HG03139 (cell line): Measurements from ENCODE around the gene KIRREL1.
"Not testable (repeated sequence)": the region's sequence is repeated elsewhere in the genome, so short reads cannot be mapped to it uniquely, and the experiment has no call there.

Source experiments
- ATAC-seq: cut with Tn5 transposase; IDR thresholded peaks from one replicate; pipeline ENCODE4 v1.9.1; 2021; ENCODE audit not compliant: unreplicated experiment

The KIRREL1 gene

DNA sequence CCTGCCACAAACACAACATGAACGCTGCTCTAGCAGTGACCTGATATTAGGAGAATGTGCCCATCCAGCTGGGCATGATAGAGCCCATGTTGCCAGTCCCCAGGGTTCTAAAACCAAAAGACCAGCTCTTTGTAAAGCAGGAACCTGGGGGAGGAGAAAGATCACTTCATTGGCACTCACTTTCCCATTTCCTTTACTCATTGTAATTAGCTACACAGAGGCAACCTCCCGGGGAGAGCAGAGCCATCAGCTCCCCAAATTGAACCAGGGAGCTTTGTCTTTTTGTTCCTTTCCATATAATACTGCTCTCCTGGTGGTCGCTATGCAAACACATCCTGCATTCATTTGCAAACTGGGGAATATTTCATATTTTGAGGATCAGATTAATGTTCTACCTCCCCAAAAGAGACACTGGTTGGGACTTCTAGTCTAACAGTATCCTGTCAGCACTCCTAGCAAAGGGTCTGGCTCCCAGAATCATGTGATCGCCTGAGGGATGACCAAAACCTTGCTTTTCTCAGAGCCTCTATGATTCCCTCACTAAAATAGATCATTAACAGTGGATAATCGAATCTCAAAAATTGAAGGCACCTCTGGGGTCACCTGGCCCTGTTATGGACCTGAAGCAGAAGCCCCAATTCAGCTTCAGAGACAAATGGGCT is 110.5 kb downstream of the KIRREL1 start:
- no peak for ATAC-seq

DNA sequence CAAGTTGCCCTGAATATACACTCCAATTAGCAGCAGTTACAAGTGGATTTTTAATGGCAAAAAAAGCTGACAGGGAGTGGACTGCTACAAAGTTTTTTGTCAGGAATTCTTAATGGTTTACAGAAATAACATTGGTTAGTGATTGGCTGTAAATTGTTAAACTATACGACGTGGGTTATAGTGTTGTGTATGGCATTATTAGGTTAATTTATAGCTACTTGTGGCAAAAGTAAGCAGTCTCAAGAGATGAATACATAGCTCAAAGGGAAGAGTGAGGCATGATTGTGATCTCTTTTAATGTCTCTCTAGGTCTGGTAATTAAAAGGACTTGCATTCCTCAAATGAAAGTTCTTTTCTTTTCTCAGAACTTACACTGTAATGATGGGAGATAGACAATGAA is 111.4 kb downstream of the KIRREL1 start:
- ATAC-seq, result no peak

DNA sequence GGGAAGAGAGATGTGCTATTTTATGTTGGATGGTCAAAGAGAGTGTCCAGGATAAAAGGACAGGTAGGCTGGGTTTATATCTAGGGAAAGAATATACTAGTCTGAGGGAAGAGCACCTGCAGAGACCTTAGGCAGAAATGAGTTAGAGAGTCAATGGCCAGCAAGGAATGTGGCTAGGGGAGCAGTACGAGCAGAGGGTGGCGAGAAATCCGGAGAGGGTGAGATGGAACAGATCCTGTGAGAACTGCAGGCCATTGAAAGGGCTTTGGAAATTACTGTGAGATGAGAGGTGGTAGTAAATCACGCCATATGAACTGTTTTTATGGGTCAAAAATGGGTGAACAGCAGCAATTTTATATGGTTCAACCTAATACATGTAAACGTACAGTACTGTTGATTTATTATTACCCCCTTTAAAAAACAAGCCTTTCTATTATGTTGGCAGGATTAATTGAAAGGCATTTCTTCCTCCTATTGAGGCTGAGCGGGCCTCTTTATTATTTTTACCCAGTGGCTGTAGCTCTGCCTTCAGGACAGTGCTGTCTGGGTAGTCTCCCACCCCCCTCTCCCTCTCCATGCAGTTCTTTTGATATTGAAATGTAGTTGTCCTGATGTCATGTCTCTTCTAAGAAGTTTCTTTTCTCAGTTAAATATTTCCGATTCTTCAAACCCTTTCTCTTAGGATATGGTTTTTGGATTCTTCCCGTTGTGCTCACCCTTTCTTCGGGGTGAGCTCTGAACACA is 112.1 kb downstream of the KIRREL1 start:
- ATAC-seq, result no peak

DNA sequence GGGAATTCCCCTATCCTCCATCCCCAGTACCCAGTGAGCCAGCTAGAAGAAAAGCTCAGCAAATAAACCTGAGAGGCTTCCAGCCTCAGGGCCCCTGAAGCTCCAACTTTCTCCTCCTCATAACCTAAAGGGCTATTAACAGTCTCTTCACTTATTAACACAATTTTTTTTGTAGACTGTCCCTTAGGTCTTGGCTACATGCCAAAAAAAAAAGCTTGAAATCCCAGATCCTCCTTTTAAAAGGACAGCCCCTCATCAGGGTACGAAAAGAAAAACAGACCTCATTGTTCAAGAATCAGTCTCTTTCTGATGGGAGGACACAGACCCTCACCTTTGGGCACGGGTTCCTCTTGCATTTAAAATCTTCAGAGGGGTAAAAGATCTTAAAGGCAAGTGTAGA is 114.5 kb downstream of the KIRREL1 start:
- ATAC-seq, result no peak

DNA sequence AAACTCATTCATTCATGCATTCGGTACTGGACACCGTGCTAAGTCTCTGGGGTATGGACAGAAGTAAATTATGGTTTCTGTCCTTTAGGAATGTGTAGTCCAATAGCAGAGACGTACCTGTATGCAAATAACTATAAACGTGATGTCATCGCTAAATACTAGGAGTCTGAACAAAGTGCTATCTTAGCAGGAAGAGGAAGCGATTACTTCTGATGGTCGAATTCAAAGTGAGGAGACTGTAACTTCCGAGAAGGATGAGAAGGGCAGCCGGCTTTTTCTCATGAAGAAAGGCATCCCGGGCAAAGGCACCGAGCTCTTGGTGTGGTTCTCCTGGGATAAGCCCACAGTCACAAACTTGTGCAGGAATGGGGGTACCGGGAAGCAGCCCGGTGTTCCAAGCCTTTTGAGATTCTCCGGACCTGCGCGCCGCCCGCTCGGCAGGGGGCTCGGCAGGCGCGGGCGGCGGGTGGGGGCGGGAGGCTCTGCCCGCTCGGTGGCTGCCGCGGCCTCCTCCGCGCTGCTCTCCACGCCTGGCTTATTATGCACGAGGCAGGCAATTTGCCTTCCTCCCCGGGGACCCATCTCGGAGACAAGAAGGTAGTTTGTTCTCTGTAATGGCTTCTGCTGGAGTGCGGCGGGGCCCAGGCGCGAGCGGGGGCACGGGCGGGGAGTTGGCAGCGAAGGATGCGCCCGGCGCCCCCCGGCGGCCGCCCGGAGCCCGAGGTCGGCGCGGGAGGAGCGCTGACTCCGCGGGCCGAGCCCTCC is 119.7 kb downstream of the KIRREL1 start:
- no peak for ATAC-seq

DNA sequence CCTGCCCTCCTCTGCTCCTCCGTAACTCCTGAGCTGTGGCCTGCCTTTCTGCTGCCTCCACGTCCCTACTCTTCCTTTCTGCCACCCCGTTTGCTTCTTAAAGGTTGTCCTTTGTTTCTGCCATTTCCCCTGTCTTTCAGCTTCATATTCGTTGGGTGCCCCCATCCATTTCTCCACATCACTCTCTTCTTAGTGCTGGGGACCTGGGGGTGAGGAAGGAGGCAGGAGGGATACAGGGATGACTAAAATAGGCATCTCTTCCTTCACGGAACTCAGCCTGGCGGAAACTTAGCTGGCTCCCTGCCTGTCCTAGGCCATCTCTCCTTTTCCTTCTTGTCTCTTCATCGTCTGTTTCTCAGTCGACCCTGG is 120.3 kb downstream of the KIRREL1 start:
- no peak for ATAC-seq

DNA sequence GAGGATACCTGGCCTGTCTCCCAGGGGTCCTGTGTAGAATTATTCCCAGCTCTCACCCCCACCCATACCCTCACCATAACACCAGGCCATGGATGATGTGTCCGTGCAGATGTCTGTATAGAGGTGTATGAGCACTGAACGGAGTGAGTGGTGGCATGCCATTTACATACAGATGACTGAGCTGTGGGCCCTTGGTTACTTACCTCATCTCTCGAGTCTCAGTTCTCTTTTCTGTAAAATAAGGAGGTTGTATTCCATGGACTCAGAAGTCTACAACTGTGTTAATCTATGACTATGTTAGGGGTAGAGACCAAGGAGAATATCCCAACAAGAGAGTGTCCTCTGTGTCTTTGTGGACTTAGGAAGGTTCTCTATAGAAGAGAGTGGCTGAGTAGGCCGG is 121.7 kb downstream of the KIRREL1 start:
- peak; percentile 87 for ATAC-seq

DNA sequence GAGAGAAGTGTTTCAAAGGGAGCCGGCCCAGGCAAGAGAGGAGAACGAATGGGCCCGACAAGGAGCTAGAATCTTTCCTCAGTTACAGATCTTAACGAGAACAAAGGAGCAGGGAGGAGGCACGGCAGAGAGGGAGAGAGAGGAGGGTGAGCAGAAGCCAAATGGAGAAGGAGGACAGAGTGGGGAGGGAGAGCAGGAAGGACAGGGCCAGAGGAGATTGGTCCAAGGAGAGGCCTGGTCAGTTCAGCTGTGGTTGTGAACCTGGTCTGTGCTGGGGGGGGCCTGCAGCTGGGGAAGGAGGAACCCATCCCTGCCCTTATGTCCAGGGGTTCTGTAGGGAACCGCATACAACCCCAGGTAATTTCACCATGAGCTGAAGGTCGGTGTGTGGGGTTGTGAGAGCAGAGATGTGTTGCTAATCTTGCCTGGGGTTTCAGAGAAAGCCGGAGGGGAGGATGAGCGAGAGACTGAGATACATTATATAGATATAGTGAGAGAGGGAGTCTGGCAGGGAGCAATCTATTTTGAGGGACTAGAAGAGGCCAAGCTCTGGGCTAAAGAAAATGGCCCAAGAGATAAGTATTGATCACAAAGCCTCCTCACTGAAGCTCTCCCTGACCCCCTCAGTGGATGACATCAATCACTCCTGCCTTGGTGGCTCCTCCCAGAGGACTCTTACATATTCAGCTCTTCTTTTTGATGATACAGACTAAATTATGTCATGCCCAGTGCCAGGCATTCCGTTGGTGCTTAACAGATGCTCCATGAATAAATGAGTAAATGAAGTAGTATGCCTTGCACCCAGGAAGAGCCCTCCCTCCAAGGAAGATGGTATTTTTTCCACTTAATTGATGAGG is 123.1 kb downstream of the KIRREL1 start:
- no peak for ATAC-seq

DNA sequence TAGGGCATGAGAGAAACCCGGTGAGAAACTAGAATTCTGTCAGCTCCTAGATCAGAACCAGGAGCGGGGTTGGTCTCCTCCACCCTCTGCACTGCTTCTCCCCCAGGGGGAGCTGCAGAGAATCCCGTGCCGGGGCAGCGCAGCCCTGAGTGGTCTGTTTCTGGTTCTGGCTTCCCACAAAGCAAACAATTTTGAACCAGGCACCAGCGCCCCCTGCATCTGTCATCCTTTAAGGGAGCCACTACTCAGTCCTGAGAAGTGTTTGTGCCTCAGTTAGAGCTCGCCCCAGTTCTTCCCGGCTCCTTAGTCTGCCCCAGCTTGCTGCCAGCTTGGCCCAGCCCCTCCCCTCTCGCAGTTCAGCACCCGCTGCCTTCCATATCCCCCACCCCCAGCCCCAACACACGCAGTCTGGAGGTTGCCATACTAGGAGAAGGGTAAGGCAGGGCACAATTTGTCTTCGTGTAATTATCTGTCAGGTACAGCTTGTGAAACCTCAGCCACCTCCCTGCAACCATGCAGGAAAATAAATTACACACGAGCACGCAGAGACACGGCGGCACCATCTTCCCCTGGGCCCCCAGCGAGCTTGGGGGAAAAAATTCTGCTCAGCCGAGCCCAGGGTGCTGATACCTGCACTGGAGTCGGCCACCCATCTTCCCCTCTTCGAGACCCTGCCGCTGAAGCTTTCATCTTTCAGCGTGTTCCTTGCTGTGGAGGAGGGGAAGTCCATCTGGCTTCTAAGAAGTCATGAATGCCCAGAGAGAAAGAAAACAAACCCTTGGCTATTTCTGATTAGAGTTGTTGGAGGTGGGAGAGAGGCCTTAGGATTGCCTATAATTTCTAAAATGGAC is 124.6 kb downstream of the KIRREL1 start:
- ATAC-seq, result no peak

DNA sequence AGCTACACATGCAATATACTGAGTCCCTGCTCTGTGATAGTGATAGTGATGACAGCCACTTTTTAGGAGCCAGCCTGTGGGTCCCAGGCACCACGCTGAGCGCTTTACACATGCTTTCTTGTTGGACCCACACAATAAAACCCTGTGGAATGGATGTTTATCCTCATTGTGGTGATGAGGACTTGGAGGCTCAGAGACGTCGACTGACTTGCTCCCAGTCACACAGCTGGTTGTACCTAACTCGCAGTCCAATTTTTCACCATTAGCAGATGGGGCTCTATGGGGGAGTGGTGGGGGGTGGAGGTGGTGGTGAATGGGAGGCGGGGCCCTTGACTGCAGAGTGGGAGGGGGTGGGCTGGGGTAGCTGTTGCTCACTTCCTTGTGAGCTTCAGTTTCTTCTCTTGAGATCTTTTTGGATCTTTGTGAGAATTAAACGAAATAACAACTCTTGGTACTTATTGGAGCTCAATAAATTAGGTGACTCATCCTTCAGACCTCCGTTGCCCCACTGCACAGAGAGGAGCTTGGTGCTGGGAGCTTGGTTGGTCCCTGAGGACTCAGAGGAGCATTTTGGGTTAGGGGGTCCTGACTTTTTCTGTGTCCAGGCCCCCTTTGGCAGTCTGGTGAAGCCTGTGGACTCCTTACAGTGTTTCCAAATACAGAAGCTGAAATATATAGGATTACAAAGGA is 125.4 kb downstream of the KIRREL1 start:
- ATAC-seq, result no peak

DNA sequence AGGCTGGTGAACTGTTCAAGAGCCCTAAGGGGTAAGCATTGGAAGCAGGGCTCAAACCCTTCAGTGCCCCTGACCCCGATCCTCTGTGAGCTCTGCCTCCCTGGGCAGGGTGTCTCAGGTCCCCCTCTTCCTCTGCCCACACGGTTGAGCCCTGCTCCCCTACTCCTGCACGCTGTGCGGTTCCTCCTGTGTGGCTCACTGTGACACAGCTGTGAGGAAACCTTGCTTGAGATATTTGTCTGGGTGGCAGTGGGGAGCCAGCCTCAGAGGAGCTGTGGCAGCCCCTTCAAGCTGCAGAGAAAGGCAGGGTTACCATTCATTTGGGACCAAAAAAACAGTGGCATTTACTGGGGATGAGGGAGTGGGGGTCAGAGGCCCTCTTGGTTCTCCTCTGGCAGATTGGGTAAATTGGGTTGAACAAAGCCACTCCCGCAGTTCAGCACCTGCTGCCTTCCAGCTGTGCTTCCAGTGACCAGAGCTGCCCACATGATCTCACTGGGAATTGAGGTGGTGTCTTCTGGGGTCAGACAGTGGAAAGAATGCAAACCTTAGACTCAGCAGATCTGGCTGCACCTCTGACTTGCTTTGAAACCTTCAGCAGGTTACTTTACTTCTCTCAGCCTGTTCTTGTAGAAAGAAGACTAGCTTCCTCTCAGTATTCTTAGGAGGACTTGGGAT is 126.7 kb downstream of the KIRREL1 start:
- no peak for ATAC-seq

DNA sequence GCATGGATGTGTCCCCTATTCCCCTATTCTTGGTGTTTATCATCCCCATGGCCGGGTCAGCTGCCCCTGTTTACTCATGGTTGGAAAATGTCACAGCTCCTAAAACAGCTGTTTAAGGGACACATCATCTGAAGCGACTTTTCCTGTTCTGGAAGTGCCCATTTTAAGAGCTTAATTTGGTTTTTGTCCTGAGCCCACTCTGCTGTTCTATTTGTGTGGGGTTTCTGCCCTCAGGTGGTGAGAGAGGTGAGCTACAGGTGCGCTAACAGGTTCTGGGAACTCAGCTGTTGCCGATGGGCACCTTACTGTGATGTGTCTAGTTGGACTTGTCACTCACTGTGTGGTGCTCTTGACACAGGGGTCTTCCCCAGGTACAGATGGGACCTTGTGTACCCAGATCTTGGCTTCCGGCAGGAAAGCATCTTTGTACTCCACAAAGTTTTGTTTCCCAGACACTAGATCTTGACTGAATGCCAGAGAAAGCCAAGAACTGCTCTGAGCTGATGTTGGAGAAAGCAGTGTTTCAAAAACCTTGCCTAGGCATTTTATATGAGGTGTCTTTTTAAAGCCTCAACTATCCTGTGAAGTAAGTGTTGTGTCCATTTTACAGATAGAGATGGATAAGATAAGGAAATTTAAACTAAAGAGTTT is 128.3 kb downstream of the KIRREL1 start:
- no peak for ATAC-seq

DNA sequence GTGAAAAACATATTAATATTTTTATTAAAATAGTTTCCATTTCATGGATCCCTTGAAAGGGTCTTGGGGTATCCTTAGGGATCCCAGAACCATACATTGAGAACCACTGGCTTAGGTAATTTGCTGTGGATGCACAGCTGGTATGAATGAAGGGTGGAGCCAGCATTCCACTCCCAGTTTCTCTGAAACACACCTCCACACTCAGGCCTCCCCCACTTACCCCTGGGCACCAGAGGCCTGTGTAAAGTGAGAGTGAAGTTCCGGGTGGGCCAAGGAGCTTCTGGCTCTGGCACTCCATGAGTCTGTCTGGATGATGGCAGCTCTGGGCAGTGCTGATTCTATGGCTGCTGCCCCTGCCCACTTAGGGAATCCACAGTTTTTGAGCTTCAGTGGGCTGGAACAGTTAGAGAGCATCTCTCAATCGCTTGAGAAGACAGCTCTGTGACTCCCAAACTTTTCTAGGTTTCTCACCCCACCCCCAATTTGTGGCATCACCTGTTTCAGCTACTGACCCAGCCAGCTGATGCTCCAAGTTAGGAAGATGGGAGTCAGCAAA is 129.5 kb downstream of the KIRREL1 start:
- no peak for ATAC-seq

DNA sequence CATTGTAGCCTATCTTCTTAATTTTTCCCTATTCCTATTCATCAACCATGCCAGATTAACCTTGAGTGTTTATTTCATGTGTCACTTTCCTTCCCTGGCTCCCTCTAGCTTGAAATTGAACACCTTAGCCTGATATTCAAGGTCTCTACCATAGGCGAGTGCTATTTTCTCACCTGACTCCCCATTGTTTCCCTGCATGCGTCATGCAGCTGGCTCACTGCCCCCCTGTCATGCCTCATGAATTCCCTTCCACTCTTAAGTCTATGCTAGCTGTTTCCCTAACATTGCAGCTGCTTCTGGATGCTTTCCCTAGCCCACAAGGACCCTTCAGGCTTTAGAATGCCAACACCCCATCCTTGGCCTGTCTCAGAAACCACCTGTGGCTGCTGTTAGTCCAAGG is 130.6 kb downstream of the KIRREL1 start:
- ATAC-seq, result no peak

DNA sequence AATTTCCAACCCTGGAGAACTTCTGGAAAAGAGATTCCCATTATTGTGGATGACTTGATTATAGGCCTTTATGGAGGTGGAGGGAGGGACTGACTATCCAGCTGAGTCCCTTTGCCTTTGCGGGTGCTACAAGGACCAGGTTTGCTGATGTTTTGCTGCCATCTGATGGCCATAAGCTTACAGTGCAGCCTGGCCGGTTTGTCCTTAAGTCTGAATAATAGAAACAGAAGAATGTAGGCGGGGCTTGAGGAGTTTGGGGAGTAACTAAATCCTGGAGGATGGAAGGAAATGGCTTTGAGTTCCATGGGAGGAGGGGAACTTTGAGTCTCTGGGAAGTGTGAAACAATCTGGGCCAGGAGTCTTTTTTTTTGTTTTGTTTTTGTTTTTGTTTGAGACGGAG is 131.6 kb downstream of the KIRREL1 start:
- peak; percentile 92 for ATAC-seq

DNA sequence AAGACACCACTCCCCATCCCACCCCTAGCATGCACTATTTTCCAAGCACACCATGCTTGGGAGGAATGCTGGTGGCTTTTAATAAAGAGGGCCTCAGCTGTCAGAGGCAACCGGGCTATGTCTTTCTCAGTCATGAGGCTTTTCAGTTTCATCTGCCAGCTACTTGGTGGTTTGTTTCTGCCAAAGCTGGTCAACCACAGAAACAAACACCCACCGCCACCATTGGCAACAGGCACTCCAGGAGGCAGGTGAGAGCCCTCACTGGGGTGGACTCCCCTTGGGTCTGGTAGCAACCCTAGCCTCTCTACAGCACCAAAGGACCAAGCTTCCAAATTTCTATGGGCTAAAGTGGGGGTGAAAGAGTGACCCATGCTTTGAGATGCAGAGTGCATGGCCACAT is 133.0 kb downstream of the KIRREL1 start:
- no peak for ATAC-seq

DNA sequence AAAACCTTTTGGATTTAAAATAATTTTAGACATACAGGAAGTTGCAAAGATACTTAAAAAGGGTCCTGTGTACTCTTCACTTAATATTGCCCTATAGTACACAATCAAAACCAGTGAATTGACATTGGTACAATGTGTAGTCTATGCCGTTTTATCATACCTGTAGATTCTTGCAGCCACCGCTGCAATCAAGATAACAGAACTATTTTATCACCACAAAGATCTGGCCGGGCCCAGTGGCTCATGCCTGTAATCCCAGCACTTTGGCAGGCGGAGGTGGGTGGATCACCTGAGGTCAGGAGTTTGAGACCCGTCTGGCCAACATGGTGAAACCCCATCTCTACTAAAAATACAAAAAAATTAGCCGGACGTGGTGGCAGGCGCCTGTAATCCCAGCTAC is 135.1 kb downstream of the KIRREL1 start:
- ATAC-seq, result not testable (repeated sequence)

DNA sequence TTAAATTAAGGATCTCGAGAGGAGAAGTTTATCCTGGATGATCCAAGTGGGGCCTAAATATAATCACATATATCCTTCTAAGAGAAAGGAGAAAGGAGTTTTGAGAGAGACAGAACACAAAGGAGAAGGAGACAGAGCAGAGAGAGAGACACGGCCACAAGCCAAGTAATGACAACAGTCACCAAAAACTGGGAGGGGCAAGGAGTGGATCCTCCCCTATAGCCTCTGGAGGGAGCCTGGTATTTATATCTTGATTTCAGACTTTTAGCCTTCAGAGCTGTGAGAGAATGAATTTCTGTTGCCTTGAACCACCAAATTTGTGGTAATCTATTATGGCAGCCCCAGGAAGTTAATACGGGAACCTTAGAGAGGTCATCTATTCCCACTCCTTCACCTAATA is 137.8 kb downstream of the KIRREL1 start:
- no peak for ATAC-seq
